Liver (tissue), 9 donors: ENCODE results near the gene SLC5A2. TPM values are rescaled to one million over a fixed set of nuclear protein-coding genes. Genes with fewer than 3 reads are reported as not detected.
"Not testable (repeated sequence)": the region's sequence is repeated elsewhere in the genome, so short reads cannot be mapped to it uniquely, and the experiment has no call there.

ENCODE experiments used
- DNase-seq: peaks from one replicate; pipeline ENCODE4 v3.0.0-alpha.2; 2017; ENCODE audit warnings: low spot score
- H3K27ac ChIP-seq, 2 donors: one replicate each; pipeline ENCODE4 v1.7.0; 2013; ENCODE audit warnings: inconsistent platforms in 2 of 2, low read length in 2 of 2, control low read depth in 1 of 2, low read depth in 1 of 2, mild to moderate bottlenecking in 1 of 2
- H3K27me3 ChIP-seq, 4 donors: one replicate each; pipeline versions ENCODE4 v1.6.1 to v1.7.0; 2013; ENCODE audit warnings: low read length in 3 of 4, inconsistent platforms in 1 of 4, mild to moderate bottlenecking in 1 of 4, moderate library complexity in 1 of 4; ENCODE audit not compliant: control insufficient read depth in 4 of 4, insufficient read depth in 4 of 4
- H3K36me3 ChIP-seq, 4 donors: one replicate each; pipeline versions ENCODE4 v1.6.1 to v1.7.0; 2013; ENCODE audit warnings: low read length in 3 of 4, mild to moderate bottlenecking in 3 of 4, low read depth in 1 of 4, moderate library complexity in 1 of 4; ENCODE audit not compliant: control insufficient read depth in 4 of 4, insufficient read depth in 3 of 4
- H3K4me1 ChIP-seq, 4 donors: one replicate each; pipeline versions ENCODE4 v1.6.1 to v1.7.0; 2013; ENCODE audit warnings: low read length in 3 of 4, mild to moderate bottlenecking in 3 of 4, moderate library complexity in 1 of 4; ENCODE audit not compliant: control insufficient read depth in 4 of 4, insufficient read depth in 4 of 4
- H3K4me3 ChIP-seq, 3 donors: one replicate each; pipeline versions ENCODE4 v1.6.1 to v1.7.0; 2013; ENCODE audit warnings: low read length in 3 of 3, control low read depth in 1 of 3, low read depth in 1 of 3, mild to moderate bottlenecking in 1 of 3
- H3K9ac ChIP-seq, 2 donors: one replicate each; pipeline ENCODE4 v1.7.0; 2013; ENCODE audit warnings: low read length in 2 of 2, mild to moderate bottlenecking in 2 of 2, moderate library complexity in 2 of 2, control low read depth in 1 of 2, low read depth in 1 of 2
- H3K9me3 ChIP-seq, 4 donors: one replicate each; pipeline versions ENCODE4 v1.6.1 to v1.7.0; 2013; ENCODE audit warnings: low read length in 3 of 4; ENCODE audit not compliant: control insufficient read depth in 4 of 4
- FOXA1 ChIP-seq: IDR thresholded peaks from 2 replicates; pipeline ENCODE4 v1.6.1; 2016; ENCODE audit warnings: antibody characterized with exemption
- TAF1 ChIP-seq: conservative IDR thresholded peaks from 2 replicates; pipeline ENCODE4 v1.6.1; 2016; ENCODE audit warnings: antibody characterized with exemption, mild to moderate bottlenecking
- WGBS: extraction: QIAGEN DNeasy Blood & Tissue Kit; methylation state at CpG from one replicate; pipeline ENCODE4 v1.1.7; 2013; 5-methylcytosine and 5-hydroxymethylcytosine counted together
- polyA plus RNA-seq, 2 donors: library from polyadenylated mRNA; stranded (reverse) in 1 of 2; unstranded in 1 of 2; fragments of 200-250 nt in 1 of 2; fragments of >200 nt in 1 of 2; fragmentation: Nextera tagmentation in 1 of 2; extraction: Ambion mirVana in 1 of 2; gene quantifications; one replicate each; pipeline versions ENCODE4 v1.2.1 to v1.2.3, GENCODE V29; 2013 to 2015
- total RNA-seq, 2 donors: library from RNA; depleted of rRNA; stranded (reverse); fragments of >200 nt; gene quantifications; one replicate each; pipeline ENCODE4 v1.2.3, GENCODE V29; 2014
- TF ChIP-seq, protein P1 (sequence below): IDR thresholded peaks from 2 replicates; pipeline ENCODE4 v1.6.1; 2016; ENCODE audit warnings: antibody characterized with exemption
- donor health status: healthy.
- donor health status: healthy.
- donor health status: healthy.
- donor health status: healthy.
- donor health status: healthy.

The SLC5A2 gene
- total and polyA plus RNA-seq, 4 donors = 0.14 to 8.1 (median 0.93) TPM; not detected in 1

GRCh38 chr16:31537362-31538242 is 54.7 kb downstream of the SLC5A2 start (continued):
- TF ChIP-seq, protein P1, sequence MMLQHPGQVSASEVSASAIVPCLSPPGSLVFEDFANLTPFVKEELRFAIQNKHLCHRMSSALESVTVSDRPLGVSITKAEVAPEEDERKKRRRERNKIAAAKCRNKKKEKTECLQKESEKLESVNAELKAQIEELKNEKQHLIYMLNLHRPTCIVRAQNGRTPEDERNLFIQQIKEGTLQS = no peak
- no peak for TF ChIP-seq TAF1
- TF ChIP-seq FOXA1 = no peak

DNA sequence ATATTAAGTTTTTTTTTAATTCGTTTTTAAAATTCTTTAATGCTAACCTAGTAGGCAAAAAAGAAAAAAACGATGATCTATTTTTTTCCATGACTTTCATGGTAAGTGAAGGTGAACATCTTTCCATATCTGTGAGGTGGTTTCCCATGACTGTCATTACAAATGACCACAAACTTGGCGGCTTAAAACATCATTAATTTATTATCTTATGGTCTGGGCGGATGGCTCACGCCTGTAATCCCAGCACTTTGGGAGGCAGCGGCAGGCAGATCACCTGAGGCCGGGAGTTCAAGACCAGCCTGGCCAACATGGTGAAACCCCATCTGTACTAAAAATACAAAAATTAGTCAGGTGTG is 55.3 kb downstream of the SLC5A2 start:
- H3K36me3 ChIP-seq, H3K27me3 ChIP-seq, H3K4me1 ChIP-seq, DNase-seq, H3K27ac ChIP-seq, H3K9ac ChIP-seq, H3K4me3 ChIP-seq: not testable (repeated sequence)
- WGBS = 70% methylated on average over 7 of the region's 7 CpGs
- peaks cover 0 to 11% (median 1%) of the 10 kb centered on the region in 4 donors for H3K9me3 ChIP-seq

- not testable (repeated sequence) for H3K4me3 ChIP-seq, H3K27me3 ChIP-seq
- 66% methylated on average over 4 of the region's 4 CpGs for WGBS
Measured at GRCh38 chr16:31539762-31540161, 56.8 kb downstream of the SLC5A2 start.

More at GRCh38 chr16:31539762-31540161, 56.8 kb downstream of the SLC5A2 start:
- not testable (repeated sequence) for H3K36me3 ChIP-seq, H3K4me1 ChIP-seq, H3K27ac ChIP-seq, DNase-seq, H3K9ac ChIP-seq
- H3K9me3 ChIP-seq = peaks cover 0 to 15% (median 1%) of the 10 kb centered on the region in 4 donors

Other genes with a start within 250 kb of the SLC5A2 start
- gene ITGAM, start 223.1 kb upstream of the SLC5A2 start, total RNA-seq = 10 to 100 TPM in 1 of 2 donors, 1 to 10 TPM in 1; 5.3 to 10.1 TPM
- 1 to 10 TPM in 1 of 2 donors, under 1 TPM in 1; 0.65 to 2.9 TPM for gene ITGAM, start 223.1 kb upstream of the SLC5A2 start, polyA plus RNA-seq
- gene ITGAX, start 127.9 kb upstream of the SLC5A2 start, total RNA-seq = 1 to 10 TPM; 2.5 to 9.6 TPM
- gene ITGAX, start 127.9 kb upstream of the SLC5A2 start, polyA plus RNA-seq = 1 to 10 TPM; 1.1 to 1.2 TPM
- 1 to 10 TPM; 2.0 to 3.6 TPM for gene ITGAD, start 89.8 kb upstream of the SLC5A2 start, total RNA-seq
- gene ITGAD, start 89.8 kb upstream of the SLC5A2 start, polyA plus RNA-seq = 1 to 10 TPM in 1 of 2 donors, under 1 TPM in 1; 0.04 to 2.1 TPM
- under 1 TPM in 1 of 2 donors, not detected in 1; 0.84 TPM for gene COX6A2, start 54.8 kb upstream of the SLC5A2 start, total RNA-seq
- 10 to 100 TPM in 1 of 2 donors, 1 to 10 TPM in 1; 8.0 to 36.7 TPM for gene COX6A2, start 54.8 kb upstream of the SLC5A2 start, polyA plus RNA-seq
- under 1 TPM; 0.25 to 0.84 TPM for gene ZNF843, start 40.3 kb upstream of the SLC5A2 start, total RNA-seq
- under 1 TPM in 1 of 2 donors, not detected in 1; 0.35 TPM for gene ZNF843, start 40.3 kb upstream of the SLC5A2 start, polyA plus RNA-seq
- 10 to 100 TPM in 1 of 2 donors, 1 to 10 TPM in 1; 5.4 to 13.3 TPM for gene ARMC5, start 23.6 kb upstream of the SLC5A2 start, total RNA-seq
- 10 to 100 TPM; 10.1 to 12.6 TPM for gene ARMC5, start 23.6 kb upstream of the SLC5A2 start, polyA plus RNA-seq
- gene TGFB1I1, start 11.0 kb upstream of the SLC5A2 start, total RNA-seq = 1 to 10 TPM; 4.2 to 6.8 TPM
- gene TGFB1I1, start 11.0 kb upstream of the SLC5A2 start, polyA plus RNA-seq = 1 to 10 TPM; 4.9 to 8.3 TPM
- gene RUSF1, start 25.3 kb downstream of the SLC5A2 start, total RNA-seq = 10 to 100 TPM; 47.3 to 73.1 TPM
- 10 to 100 TPM; 21.8 to 51.7 TPM for gene RUSF1, start 25.3 kb downstream of the SLC5A2 start, polyA plus RNA-seq
- 1,000 to 10,000 TPM in 1 of 2 donors, not detected in 1; 1,651 TPM for gene AHSP, start 44.8 kb downstream of the SLC5A2 start, total RNA-seq
- gene AHSP, start 44.8 kb downstream of the SLC5A2 start, polyA plus RNA-seq = under 1 TPM in 1 of 2 donors, not detected in 1; 0.48 TPM